Upper lobe of left lung (tissue), 4 donors: ENCODE measurements around the gene ADAMTS3.

Source experiments
- CTCF ChIP-seq, 6 experiments: fragments of 450-650 bp in 4 of 6; fragments of 200-600 bp in 2 of 6; sonication (generic) in 2 of 6; IDR thresholded peaks; one replicate each; pipeline ENCODE4 v1.5.1; 2016 to 2019; ENCODE audit warnings: antibody characterized with exemption in 6 of 6
- EP300 ChIP-seq, 4 donors: sonication (generic); formaldehyde crosslinking; IDR thresholded peaks; one replicate each; pipeline ENCODE4 v1.5.1; 2017; ENCODE audit warnings: antibody characterized with exemption in 4 of 4, control low read depth in 2 of 4
- POLR2AphosphoS5 ChIP-seq, 2 donors: sonication (generic); formaldehyde crosslinking; IDR thresholded peaks; one replicate each; pipeline ENCODE4 v1.5.1; 2017; ENCODE audit warnings: antibody characterized with exemption in 2 of 2

DNA sequence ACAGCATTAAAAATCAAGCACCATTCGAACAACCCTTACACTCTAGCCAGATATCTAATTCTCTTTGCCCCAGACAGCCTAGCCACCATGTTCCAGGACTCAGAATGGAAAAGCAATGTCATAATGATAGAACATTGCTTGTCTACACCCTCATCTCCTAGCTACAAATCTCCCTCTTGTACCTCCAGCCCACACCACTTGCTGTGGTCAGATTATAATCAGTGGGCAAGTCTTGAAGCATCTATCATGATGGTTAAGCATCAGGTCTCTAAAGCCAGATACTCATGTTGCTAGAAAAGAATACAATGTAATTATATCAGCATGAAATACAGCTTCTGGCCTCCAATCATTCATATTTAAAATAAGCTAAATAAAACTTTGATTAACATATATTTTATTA, 268.9 kb downstream of the ADAMTS3 start:
- TF ChIP-seq POLR2AphosphoS5 (IDR thresholded peaks at IDR 0.05) (no peak), CTCF (IDR thresholded peaks at IDR 0.05) (no peak), EP300 (IDR thresholded peaks at IDR 0.05) (no peak)
